ENCODE measurements around the gene EPS8L3.

Gene EPS8L3

DNA sequence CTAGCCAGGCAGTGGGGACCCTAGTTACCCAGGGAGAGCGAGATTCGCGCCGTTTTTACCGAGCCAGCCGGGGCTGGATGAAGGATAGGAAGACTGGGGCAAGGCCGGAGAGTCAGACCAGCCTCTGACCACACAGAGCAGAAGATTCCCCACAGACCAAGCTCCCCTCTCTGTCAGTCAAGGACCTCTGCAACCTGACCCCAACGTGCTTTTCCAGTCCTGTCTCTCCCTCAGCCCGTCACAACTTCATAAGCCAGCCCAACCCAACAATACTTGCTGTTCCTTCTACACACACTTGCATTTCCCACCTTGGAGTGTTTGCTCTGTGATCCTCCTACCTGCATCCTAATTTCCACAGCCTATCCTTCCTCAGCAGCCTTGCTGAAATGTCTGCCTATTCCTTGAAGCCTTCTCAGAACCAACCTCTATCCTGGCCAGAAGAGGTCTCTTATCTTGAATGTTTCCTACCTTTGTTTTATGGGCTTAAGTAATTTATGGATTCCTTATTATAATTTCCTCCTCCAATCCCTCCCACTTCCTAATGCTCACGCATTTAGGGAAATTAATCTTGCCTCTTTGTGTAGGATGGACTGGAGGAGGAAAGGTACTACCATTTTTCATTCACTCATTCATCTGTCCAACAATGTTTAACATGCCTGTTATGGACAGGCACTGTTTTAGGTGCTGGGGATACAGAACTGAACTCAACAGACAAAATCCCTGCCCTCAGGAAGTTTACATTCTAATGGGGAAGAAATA is 22.9 kb downstream of the EPS8L3 start, which contains the start of gene GSTM3:
TSS of gene GSTM3 (minus strand) at position 424 of the 759 bp plus-strand sequence. CDS start 751 bp downstream, outside the sequence.
- Histone ChIP-seq H3K9ac (ENCODE audit: low read depth in 1 of 2, low read length in 2 of 2) (peak within 1 kb of the TSS; percentile 53 to 61), H3K27me3 (ENCODE audit: control insufficient read depth in 2 of 2, insufficient read depth in 2 of 2, low read length in 2 of 2) (peaks cover 0 to 3% of the 10 kb centered on the region in 2 donors), H3K27ac (ENCODE audit: low read depth in 2 of 2, low read length in 2 of 2) (peak within 1 kb of the TSS; percentile 32 to 52), H3K9me3 (ENCODE audit: control insufficient read depth in 2 of 2, low read length in 2 of 2) (no peaks in the 10 kb centered on the region), H3K36me3 (ENCODE audit: control insufficient read depth in 2 of 2, insufficient read depth in 2 of 2, low read length in 2 of 2) (peaks cover 0 to 5% of the 10 kb centered on the region in 2 donors), H3K4me1 (ENCODE audit: control insufficient read depth in 2 of 2, insufficient read depth in 2 of 2, low read length in 2 of 2) (peaks cover 8 to 10% of the 10 kb centered on the region in 2 donors), H3K4me3 (ENCODE audit: low read length in 2 of 2) (peak within 1 kb of the TSS; percentile 72 to 76)

DNA sequence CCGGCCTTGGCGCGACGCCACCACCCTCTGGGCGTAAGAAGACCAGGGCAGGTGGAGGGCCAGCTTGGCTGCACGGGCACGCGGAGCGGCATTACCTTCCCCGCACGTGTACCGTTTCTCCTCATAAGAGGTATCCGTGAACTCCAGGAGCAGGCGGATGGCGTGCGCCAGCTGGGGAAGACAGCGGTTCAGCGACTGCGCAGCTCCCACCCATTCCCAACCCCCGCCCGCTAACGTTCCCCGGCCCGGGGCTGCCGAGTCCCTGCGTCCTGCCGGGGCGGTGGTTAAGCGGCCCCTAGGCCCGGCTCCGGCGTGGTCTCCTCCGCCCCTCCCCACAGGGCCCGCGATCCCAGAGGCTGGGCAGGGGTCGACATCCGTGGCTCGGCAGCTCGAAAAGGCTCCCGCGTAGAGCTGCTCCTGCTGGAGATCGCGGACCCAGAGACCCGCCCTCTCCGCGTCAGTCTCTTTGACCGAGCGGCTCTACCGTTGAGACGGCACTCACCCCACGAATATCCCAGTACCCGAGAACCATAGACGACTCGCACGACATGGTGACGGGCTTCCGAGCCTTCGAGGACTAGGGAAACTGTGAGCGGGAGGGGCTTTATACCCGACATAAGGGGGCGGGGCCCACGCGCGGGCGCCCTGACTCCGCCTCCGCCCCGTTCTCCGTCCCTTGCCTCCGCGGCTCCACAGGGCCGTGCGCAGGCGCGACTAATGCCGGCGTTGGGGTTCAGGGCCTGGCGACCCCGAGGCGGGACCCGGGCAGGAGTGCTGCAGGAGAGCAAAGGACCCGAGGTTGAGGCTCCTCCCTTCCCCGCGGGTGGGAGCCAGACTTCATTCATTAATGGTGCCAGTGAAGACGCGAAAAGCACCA is 23.7 kb downstream of the EPS8L3 start:
- H3K9me3 ChIP-seq (ENCODE audit: control insufficient read depth in 2 of 2, low read length in 2 of 2) = no peaks in the 10 kb centered on the region
- peak overlapping the region; percentile 72 to 76 for H3K4me3 ChIP-seq (ENCODE audit: low read length in 2 of 2)
- H3K9ac ChIP-seq (ENCODE audit: low read depth in 1 of 2, low read length in 2 of 2) = peak overlapping the region; percentile 53 to 63
- peaks cover 0 to 5% of the 10 kb centered on the region in 2 donors for H3K36me3 ChIP-seq (ENCODE audit: control insufficient read depth in 2 of 2, insufficient read depth in 2 of 2, low read length in 2 of 2)
- H3K27ac ChIP-seq (ENCODE audit: low read depth in 2 of 2, low read length in 2 of 2) = peak overlapping the region; percentile 32 to 52
- peaks cover 8 to 10% of the 10 kb centered on the region in 2 donors for H3K4me1 ChIP-seq (ENCODE audit: control insufficient read depth in 2 of 2, insufficient read depth in 2 of 2, low read length in 2 of 2)
- peaks cover 0 to 3% of the 10 kb centered on the region in 2 donors for H3K27me3 ChIP-seq (ENCODE audit: control insufficient read depth in 2 of 2, insufficient read depth in 2 of 2, low read length in 2 of 2)

DNA sequence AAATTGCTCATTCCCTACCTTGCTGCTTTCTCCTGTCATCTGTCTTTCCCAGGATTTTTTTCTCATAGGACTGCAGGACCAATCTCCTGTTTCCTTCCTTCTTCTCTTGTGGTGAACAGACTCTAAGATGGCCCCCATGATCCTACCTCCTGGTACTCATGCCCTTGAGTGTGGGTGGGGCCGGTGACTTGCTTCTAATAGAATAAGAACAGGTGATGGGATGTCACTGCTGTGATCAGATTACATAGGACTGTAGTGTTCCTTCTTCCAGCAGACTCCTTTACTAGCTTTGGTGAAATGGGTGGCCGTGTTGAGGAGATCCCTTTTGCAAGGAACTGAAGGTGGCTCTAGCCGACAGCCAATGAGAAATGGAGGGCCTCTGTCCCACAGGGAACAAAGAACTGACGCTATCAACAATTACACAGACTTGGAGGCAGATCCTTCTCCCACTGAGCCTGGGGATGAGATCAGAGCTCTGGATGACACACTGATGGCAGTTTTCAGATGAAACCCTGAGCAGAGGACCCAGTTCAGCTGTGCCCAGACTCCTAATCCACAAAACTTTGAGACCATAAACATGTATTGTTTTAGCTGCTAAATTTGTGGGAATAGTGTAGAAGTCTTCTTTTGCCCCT is 30.4 kb downstream of the EPS8L3 start:
- no peak overlapping the region for H3K27ac ChIP-seq (ENCODE audit: low read depth in 2 of 2, low read length in 2 of 2)
- H3K9ac ChIP-seq (ENCODE audit: low read depth in 1 of 2, low read length in 2 of 2) = no peak overlapping the region

DNA sequence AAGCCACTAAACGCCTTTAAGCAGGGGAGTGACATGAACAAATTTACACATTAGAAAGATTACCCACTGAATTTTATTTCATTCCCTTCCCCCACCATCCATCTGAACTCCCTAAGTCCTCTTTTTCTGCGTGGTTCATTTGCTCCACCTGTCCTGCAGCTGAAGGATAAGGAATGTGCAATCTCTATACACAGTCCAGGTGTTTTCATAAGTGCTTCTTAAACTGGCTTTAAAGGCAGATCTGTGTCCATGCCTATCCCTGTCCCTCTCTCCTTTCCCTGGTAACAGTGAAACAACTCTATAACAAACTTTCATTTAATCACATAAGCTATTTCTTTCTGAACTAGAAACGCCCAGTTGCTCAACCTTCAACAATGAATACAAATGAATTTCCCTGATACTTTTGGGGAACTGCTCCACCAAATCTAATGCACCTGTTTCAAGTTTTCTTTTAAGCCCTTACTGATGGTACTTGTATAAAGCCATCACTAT is 31.3 kb downstream of the EPS8L3 start:
- H3K27ac ChIP-seq (ENCODE audit: low read depth in 2 of 2, low read length in 2 of 2) = peak overlapping the region in 1 of 2 donors; percentile 27
- H3K9me3 ChIP-seq (ENCODE audit: control insufficient read depth in 2 of 2, low read length in 2 of 2) = no peaks in the 10 kb centered on the region
- no peaks in the 10 kb centered on the region for H3K36me3 ChIP-seq (ENCODE audit: control insufficient read depth in 2 of 2, insufficient read depth in 2 of 2, low read length in 2 of 2)
- H3K4me1 ChIP-seq (ENCODE audit: control insufficient read depth in 2 of 2, insufficient read depth in 2 of 2, low read length in 2 of 2) = peaks cover 4 to 7% of the 10 kb centered on the region in 2 donors
- H3K9ac ChIP-seq (ENCODE audit: low read depth in 1 of 2, low read length in 2 of 2) = no peak overlapping the region
- H3K4me3 ChIP-seq (ENCODE audit: low read length in 2 of 2) = peak overlapping the region in 1 of 2 donors; percentile 34
- H3K27me3 ChIP-seq (ENCODE audit: control insufficient read depth in 2 of 2, insufficient read depth in 2 of 2, low read length in 2 of 2) = no peaks in the 10 kb centered on the region

More for the DNA sequence above, 30.4 kb downstream of the EPS8L3 start:
- H3K27me3 ChIP-seq (ENCODE audit: control insufficient read depth in 2 of 2, insufficient read depth in 2 of 2, low read length in 2 of 2) = peaks cover 0 to 3% of the 10 kb centered on the region in 2 donors
- no peak overlapping the region for H3K4me3 ChIP-seq (ENCODE audit: low read length in 2 of 2)
- no peaks in the 10 kb centered on the region for H3K9me3 ChIP-seq (ENCODE audit: control insufficient read depth in 2 of 2, low read length in 2 of 2)
- H3K4me1 ChIP-seq (ENCODE audit: control insufficient read depth in 2 of 2, insufficient read depth in 2 of 2, low read length in 2 of 2) = peaks cover 4 to 7% of the 10 kb centered on the region in 2 donors
- H3K36me3 ChIP-seq (ENCODE audit: control insufficient read depth in 2 of 2, insufficient read depth in 2 of 2, low read length in 2 of 2) = peaks cover 0 to 4% of the 10 kb centered on the region in 2 donors

DNA sequence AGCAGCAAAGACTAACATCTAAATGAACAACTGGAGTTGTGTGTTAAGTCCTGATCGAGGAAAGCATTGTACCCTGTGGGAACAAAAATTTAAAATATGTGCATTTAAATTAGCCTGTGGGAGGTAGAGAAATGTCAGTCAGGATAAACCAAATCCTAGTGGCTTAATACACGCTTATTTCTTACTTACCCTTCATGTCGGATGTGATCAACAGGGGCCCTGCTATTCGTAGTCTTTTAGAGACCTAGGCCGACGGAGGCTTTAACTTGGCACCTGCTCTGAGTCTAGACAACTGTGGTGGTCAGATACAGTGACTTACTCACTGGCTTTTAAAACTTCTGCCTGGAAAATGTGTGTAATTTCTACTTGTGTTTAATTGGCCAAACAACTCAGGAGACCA is 33.1 kb downstream of the EPS8L3 start:
- Histone ChIP-seq H3K27ac (ENCODE audit: low read depth in 2 of 2, low read length in 2 of 2) (no peak overlapping the region), H3K9me3 (ENCODE audit: control insufficient read depth in 2 of 2, low read length in 2 of 2) (no peaks in the 10 kb centered on the region), H3K4me1 (ENCODE audit: control insufficient read depth in 2 of 2, insufficient read depth in 2 of 2, low read length in 2 of 2) (peaks cover 4 to 7% of the 10 kb centered on the region in 2 donors), H3K36me3 (ENCODE audit: control insufficient read depth in 2 of 2, insufficient read depth in 2 of 2, low read length in 2 of 2) (no peaks in the 10 kb centered on the region), H3K9ac (ENCODE audit: low read depth in 1 of 2, low read length in 2 of 2) (no peak overlapping the region), H3K27me3 (ENCODE audit: control insufficient read depth in 2 of 2, insufficient read depth in 2 of 2, low read length in 2 of 2) (no peaks in the 10 kb centered on the region), H3K4me3 (ENCODE audit: low read length in 2 of 2) (no peak overlapping the region)

DNA sequence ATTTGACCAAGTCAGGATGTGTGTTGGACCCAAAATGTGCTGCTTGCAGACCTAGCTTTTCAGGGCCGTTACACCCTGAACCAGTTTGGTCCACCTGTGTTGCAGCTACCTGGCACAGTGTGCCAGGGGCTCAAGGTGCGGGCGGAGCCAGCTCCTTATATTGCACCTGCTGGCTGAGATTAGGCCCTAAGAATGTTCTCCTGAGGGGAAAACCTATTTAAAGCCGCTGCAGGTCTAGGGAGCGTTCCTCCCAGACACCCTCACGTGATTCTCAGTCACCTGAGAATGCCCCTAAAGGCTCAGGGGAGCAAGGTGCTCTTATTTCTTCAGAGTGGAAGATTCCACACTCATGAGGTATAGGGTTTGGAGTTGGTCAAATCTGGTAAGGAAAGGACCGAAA is 34.9 kb downstream of the EPS8L3 start:
- H3K4me3 ChIP-seq (ENCODE audit: low read length in 2 of 2) = no peak overlapping the region
- H3K36me3 ChIP-seq (ENCODE audit: control insufficient read depth in 2 of 2, insufficient read depth in 2 of 2, low read length in 2 of 2) = no peaks in the 10 kb centered on the region
- no peak overlapping the region for H3K9ac ChIP-seq (ENCODE audit: low read depth in 1 of 2, low read length in 2 of 2)
- H3K27me3 ChIP-seq (ENCODE audit: control insufficient read depth in 2 of 2, insufficient read depth in 2 of 2, low read length in 2 of 2) = no peaks in the 10 kb centered on the region
- no peaks in the 10 kb centered on the region for H3K9me3 ChIP-seq (ENCODE audit: control insufficient read depth in 2 of 2, low read length in 2 of 2)
- no peak overlapping the region for H3K27ac ChIP-seq (ENCODE audit: low read depth in 2 of 2, low read length in 2 of 2)
- H3K4me1 ChIP-seq (ENCODE audit: control insufficient read depth in 2 of 2, insufficient read depth in 2 of 2, low read length in 2 of 2) = peaks cover 4 to 7% of the 10 kb centered on the region in 2 donors

DNA sequence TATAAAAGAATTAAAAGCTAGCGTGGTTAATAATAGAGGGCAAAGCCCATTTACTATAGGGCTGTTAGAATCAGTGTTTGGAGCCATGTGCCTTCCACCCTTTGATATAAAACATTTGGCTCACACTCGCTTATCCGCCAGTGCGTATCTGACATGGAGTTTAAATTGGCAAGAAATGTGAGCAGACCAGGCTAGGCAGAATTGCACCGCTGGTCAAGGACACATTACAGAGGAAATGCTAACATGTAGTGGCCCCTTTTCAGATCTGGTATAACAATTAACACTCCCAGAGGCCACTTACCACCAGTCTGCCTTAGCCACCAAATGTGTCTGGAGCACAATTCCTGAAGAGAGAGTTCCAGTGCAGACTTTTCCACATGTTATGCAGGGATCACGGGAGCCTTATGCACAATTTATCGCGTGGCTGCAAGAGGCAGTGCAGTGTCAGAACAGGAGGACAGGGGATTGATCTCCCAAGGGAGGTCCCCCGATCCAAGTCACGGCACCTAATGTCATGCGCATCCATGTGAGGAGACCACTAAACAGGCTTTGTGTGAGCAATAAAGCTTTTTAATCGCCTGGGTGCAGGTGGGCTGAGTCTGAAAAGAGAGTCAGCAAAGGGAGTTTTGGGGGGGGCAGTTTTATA is 36.9 kb downstream of the EPS8L3 start:
- no peak overlapping the region for H3K4me3 ChIP-seq (ENCODE audit: low read length in 2 of 2)
- no peaks in the 10 kb centered on the region for H3K36me3 ChIP-seq (ENCODE audit: control insufficient read depth in 2 of 2, insufficient read depth in 2 of 2, low read length in 2 of 2)
- no peaks in the 10 kb centered on the region for H3K9me3 ChIP-seq (ENCODE audit: control insufficient read depth in 2 of 2, low read length in 2 of 2)
- no peaks in the 10 kb centered on the region for H3K27me3 ChIP-seq (ENCODE audit: control insufficient read depth in 2 of 2, insufficient read depth in 2 of 2, low read length in 2 of 2)
- no peak overlapping the region for H3K27ac ChIP-seq (ENCODE audit: low read depth in 2 of 2, low read length in 2 of 2)
- peaks cover 0 to 4% of the 10 kb centered on the region in 2 donors for H3K4me1 ChIP-seq (ENCODE audit: control insufficient read depth in 2 of 2, insufficient read depth in 2 of 2, low read length in 2 of 2)
- no peak overlapping the region for H3K9ac ChIP-seq (ENCODE audit: low read depth in 1 of 2, low read length in 2 of 2)

DNA sequence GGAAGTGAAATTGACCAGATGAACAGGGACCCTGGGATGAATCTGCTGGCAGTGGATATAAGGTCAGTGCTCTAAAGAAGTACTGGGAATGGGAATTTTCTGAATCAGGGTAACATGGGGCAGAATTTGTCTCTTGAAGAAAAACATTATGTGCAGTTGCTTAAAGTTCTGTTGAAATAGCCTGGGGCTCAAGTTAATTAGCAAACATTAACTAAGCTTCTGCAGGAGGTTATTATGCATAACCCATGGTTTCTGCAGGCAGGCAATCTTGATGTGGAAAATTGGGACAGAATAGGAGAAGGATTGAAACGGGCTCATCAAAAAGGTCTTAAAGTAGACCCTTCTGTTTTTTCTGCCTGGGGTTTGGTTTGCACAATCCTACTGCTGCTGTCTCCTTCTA is 37.7 kb downstream of the EPS8L3 start:
- Histone ChIP-seq H3K9me3 (ENCODE audit: control insufficient read depth in 2 of 2, low read length in 2 of 2) (no peaks in the 10 kb centered on the region), H3K36me3 (ENCODE audit: control insufficient read depth in 2 of 2, insufficient read depth in 2 of 2, low read length in 2 of 2) (no peaks in the 10 kb centered on the region), H3K9ac (ENCODE audit: low read depth in 1 of 2, low read length in 2 of 2) (no peak overlapping the region), H3K27me3 (ENCODE audit: control insufficient read depth in 2 of 2, insufficient read depth in 2 of 2, low read length in 2 of 2) (no peaks in the 10 kb centered on the region), H3K27ac (ENCODE audit: low read depth in 2 of 2, low read length in 2 of 2) (no peak overlapping the region), H3K4me3 (ENCODE audit: low read length in 2 of 2) (no peak overlapping the region), H3K4me1 (ENCODE audit: control insufficient read depth in 2 of 2, insufficient read depth in 2 of 2, low read length in 2 of 2) (peaks cover 0 to 4% of the 10 kb centered on the region in 2 donors)

DNA sequence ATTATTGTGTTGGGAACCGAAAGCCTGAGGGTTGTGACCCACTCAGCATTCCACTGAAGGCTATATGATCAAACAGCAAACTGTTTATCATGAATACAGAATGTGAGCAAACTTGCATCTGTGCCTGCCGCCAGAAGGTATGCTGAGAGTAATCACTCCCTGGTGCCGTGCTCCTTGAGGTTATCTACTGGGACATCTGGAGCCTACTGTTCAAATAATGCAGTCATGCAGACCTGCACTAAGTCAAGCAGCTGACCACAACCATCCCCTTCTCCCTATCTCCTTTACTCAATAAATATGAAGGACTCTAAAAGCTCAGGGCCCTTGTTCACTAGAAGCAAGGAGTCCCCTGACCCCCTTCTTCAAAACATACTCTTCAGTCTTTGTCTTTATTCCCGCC is 38.2 kb downstream of the EPS8L3 start:
- Histone ChIP-seq H3K27me3 (ENCODE audit: control insufficient read depth in 2 of 2, insufficient read depth in 2 of 2, low read length in 2 of 2) (no peaks in the 10 kb centered on the region), H3K27ac (ENCODE audit: low read depth in 2 of 2, low read length in 2 of 2) (no peak overlapping the region), H3K4me1 (ENCODE audit: control insufficient read depth in 2 of 2, insufficient read depth in 2 of 2, low read length in 2 of 2) (peaks cover 0 to 4% of the 10 kb centered on the region in 2 donors)

More for the DNA sequence above, 38.2 kb downstream of the EPS8L3 start:
- Histone ChIP-seq H3K9me3 (ENCODE audit: control insufficient read depth in 2 of 2, low read length in 2 of 2) (no peaks in the 10 kb centered on the region), H3K4me3 (ENCODE audit: low read length in 2 of 2) (no peak overlapping the region), H3K36me3 (ENCODE audit: control insufficient read depth in 2 of 2, insufficient read depth in 2 of 2, low read length in 2 of 2) (no peaks in the 10 kb centered on the region), H3K9ac (ENCODE audit: low read depth in 1 of 2, low read length in 2 of 2) (no peak overlapping the region)

Data from mucosa of rectum (tissue), 2 donors.